GM21717 (cell line): Measurements from ENCODE around the gene NAALADL2.

Source experiments
- ATAC-seq: cut with Tn5 transposase; IDR thresholded peaks from one replicate; pipeline ENCODE4 v1.9.1; 2021; ENCODE audit warnings: mild to moderate bottlenecking, moderate library complexity; ENCODE audit not compliant: unreplicated experiment

NAALADL2 gene

DNA sequence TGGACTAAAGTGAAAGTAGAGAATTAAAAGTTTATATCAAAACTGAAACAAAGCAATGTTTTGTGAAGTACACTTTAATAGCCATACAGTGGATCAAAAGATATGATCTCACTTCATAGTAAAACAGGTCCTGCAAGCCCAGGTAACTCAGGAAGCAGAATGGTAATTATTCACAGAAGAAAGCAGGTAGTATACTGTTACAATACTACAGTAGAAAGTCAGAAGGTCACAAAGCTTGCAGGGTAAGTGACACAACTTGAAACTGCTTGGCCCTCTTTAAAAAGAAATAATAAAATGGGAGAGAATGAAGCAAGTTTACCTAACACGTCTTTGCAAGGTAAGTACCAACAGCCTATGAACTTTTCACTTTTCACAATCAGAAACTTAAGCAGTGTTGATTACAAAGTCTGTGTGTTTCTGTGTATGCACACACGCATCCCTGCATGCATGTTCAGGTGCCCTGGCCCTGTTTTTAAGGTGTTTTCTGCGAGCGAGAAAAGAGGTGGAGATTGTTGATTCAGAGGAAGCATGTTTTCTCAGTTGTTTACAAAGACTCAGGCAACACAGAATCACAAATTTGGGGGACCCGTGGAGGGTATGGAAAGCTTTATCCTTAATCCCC is at the start of gene NAALADL2:
TSS of gene NAALADL2 (plus strand) at position 221 of the 622 bp plus-strand sequence.
- no peak for ATAC-seq

- no peak for ATAC-seq
Measured at GRCh38 chr3:174810254-174810653, 48.9 kb upstream of the NAALADL2 start.

DNA sequence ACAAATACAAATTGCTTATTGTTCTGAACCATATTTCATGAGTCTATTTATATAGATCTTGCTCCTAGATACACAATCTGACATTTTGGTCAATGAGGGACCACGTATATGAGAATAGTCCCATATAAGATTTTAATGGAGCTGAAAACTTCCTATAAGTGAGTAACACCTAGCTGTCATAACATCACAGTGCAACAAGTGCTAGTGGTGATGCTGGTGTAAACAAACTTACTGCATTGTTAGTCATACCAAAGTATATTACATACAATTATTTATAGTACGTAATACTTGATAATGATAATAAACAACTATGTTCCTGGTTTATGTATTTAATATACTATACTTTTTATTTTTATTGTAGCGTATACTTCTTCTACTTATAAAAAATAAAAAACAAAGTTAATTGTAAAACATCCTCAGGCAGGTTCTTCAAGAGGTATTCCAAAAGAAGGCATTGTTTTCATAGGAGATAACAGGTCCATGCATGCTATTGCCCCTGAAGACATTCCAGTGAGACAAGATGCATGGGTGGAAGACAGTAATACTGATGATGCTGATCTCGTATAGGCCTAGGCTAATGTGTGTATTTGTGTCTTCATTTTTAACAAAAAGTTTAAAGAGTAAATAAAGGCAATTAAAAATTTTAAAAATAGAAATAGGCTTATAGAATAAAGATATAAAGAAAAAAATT is 46.8 kb upstream of the NAALADL2 start:
- no peak for ATAC-seq

GRCh38 chr3:174815750-174816149 is 43.4 kb upstream of the NAALADL2 start:
- no peak for ATAC-seq

DNA sequence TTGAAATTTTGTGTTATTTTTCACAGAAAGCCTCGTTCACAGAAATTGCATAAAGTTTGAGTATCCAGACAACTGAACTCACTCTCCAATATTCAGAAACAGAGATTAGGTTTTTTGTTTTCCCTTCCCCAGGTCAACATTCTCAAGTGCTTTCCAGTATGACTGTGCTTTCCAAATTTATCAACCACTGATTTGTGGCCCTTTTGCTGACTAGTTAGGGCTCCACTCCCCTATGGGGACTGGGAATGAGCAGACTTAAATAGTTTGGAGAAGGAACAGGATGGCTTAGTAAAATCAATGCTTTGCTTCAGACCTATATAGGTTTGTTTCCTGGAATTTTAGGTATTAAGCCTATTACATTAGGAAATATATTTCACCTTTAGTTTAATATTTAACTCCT is 38.2 kb upstream of the NAALADL2 start:
- no peak for ATAC-seq

GRCh38 chr3:174821477-174821876 is 37.7 kb upstream of the NAALADL2 start:
- ATAC-seq = no peak

- ATAC-seq = no peak
Measured at GRCh38 chr3:174822320-174822719, 36.8 kb upstream of the NAALADL2 start.

GRCh38 chr3:174826069-174826468 is 33.1 kb upstream of the NAALADL2 start:
- ATAC-seq = no peak

DNA sequence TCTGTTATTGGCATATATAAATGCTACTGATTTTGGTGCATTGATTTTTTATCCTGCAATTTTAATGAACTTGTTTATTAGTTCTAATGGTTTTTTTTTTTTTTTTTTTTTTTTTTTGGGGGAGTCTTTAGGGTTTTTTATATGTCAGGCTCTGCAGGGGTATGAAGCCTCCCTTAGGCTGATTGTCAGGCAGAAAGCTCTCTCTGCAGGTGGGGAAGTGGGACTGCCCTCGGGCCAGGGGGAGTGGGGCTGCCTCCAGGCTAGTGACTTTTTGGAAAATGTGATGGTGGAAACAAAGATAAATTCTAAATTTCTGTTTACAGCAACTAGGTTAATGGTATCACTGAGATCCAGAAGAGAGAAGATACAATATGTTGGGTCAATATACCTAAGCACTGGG is 14.4 kb upstream of the NAALADL2 start:
- ATAC-seq = no peak

DNA sequence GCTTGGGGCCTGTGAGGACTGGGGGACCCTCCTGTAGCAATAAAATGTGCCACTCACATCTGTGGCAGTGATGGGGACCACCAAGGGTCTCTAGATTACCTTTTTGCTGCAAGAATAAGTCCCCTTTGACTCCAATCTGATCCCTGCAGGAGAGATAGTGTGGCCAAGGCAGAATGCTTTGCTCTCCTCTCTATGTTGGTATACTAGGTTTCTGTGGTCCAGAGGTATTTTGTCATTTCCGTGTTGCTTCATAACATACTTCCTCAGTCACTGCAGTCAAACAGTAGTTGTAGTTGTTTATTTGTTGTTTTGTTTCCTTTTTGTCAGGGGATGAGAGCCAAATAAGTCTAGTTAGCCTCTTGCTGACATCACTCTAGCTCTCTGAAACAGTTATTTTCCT is 13.1 kb upstream of the NAALADL2 start:
- no peak for ATAC-seq

- no peak for ATAC-seq
Measured at GRCh38 chr3:174854987-174855386, 4.1 kb upstream of the NAALADL2 start.

GRCh38 chr3:174857301-174857700 is 1.8 kb upstream of the NAALADL2 start:
- ATAC-seq = no peak

- no peak for ATAC-seq
Measured at GRCh38 chr3:174858353-174858752, 781 bp upstream of the NAALADL2 start.

- ATAC-seq = no peak
Measured at GRCh38 chr3:174859756-174860155, 622 bp downstream of the NAALADL2 start.

GRCh38 chr3:174862101-174862500 is 3.0 kb downstream of the NAALADL2 start:
- no peak for ATAC-seq

DNA sequence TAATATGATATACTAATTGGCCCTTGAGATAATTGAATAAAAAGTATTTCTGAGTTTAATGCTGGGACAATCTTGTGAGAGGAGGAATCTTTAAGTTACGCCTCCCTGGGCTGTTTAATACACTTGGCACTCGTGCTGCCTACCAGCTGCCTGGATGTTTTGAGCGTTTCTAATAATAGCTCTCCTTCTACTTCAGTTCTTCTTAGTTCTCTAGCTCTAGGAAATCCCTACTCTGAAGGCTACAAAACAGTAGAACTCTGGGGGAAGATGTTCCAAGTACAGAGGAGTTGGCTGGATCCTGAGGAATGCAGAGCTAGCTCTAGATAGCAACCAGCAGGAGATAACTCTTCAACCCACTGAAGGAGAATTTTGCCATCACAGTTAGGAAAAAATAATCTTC is 3.5 kb downstream of the NAALADL2 start:
- ATAC-seq = no peak

- no peak for ATAC-seq
Measured at GRCh38 chr3:174863488-174863887, 4.4 kb downstream of the NAALADL2 start.

DNA sequence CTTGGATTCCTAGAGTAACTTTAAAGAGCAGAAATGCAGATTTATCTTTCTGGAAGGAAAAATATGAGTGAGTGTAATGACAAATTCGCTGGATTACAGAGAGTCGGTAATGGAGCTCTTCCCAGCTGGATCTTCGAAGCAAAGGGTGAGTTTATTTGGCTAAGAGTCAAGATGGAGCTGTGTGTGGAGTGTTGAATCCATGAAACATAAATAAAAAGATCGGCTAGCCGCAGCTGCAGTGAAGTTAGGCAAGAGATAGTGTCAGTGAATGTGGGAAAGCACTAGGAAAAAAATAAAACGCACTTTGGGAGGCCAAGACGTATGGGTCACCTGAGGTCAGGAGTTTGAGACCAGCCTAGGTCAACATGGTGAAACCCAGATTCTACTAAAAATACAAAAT is 10.3 kb downstream of the NAALADL2 start:
- ATAC-seq = no peak

- no peak for ATAC-seq
Measured at GRCh38 chr3:174873832-174874657, 14.9 kb downstream of the NAALADL2 start.

DNA sequence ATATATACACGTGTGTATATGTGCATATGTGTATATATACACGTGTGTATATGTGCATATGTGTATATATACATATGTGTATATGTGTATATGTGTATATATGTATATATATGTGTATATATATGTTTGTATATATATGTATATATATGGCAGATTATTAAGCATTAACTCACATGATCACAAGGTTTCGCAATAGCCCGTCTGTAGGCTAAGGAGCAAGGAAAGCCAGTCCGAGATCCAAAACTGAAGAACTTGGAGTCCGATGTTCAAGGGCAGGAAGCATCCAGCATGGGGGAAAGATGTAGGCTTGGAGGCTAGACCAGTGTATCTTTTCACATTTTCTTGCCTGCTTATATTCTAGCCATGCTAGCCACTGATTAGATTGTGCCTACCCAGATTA is 23.7 kb downstream of the NAALADL2 start:
- ATAC-seq = no peak

- no peak for ATAC-seq
Measured at GRCh38 chr3:174883881-174884675, 24.9 kb downstream of the NAALADL2 start.
